A673 (cell line): ENCODE data around the gene TBX21. TPM values are rescaled to one million over a fixed set of nuclear protein-coding genes. Genes with fewer than 3 reads are reported as not detected.
A peak's percentile ranks its signal among the peaks of the same experiment; 100 is the strongest.

ENCODE experiments used
- BruUV-seq: library from RNA; stranded (reverse); fragments of 400-500 nt; replicated peaks from 2 replicates; lab custom pipeline; 2021; lab: Mats Ljungman, UMichigan
- CTCF ChIA-PET: fragments of 300-600 bp; sonication (Branson Sonifier 250); formaldehyde crosslinking; loops from one replicate; lab custom pipeline; 2022; ENCODE audit warnings: antibody characterized with exemption; lab: Charles Lee
- POLR2A ChIA-PET: fragments of 300-600 bp; sonication (Branson Sonifier 250); formaldehyde crosslinking; loops from one replicate; lab custom pipeline; 2022; ENCODE audit warnings: antibody characterized with exemption; ENCODE audit not compliant: low non-redundant PET; lab: Charles Lee
- DNase-seq: peaks from one replicate; pipeline ENCODE4 v3.0.0-alpha.2; 2015; ENCODE audit warnings: low spot score
- H3K27ac ChIP-seq: fragments of 200-600 bp; sonication (generic); 2 replicates; pipeline ENCODE4 v1.5.1; 2016; ENCODE audit warnings: mixed run types, low read depth, mild to moderate bottlenecking, mixed read lengths, antibody characterized with exemption, low read length; ENCODE audit not compliant: poor library complexity, severe bottlenecking
- H3K27me3 ChIP-seq: fragments of 200-600 bp; sonication (generic); replicated peaks from 2 replicates; pipeline ENCODE4 v1.6.1; 2017; ENCODE audit warnings: mixed run types, low read depth, mild to moderate bottlenecking, mixed read lengths, antibody characterized with exemption, low read length; ENCODE audit not compliant: insufficient read depth, poor library complexity
- H3K36me3 ChIP-seq: fragments of 200-600 bp; sonication (generic); 2 replicates; pipeline ENCODE4 v1.6.1; 2016; ENCODE audit warnings: mixed run types, mild to moderate bottlenecking, mixed read lengths, antibody characterized with exemption, low read length; ENCODE audit not compliant: insufficient read depth, poor library complexity, severe bottlenecking
- H3K4me1 ChIP-seq: fragments of 200-600 bp; sonication (generic); 2 replicates; pipeline ENCODE4 v1.6.1; 2017; ENCODE audit warnings: mixed run types, mild to moderate bottlenecking, mixed read lengths, antibody characterized with exemption, low read length; ENCODE audit not compliant: insufficient read depth, poor library complexity, severe bottlenecking
- H3K4me3 ChIP-seq: fragments of 200-600 bp; sonication (generic); 2 replicates; pipeline ENCODE4 v1.5.1; 2016; ENCODE audit warnings: low read depth, mixed run types, mild to moderate bottlenecking, mixed read lengths, low read length; ENCODE audit not compliant: poor library complexity, severe bottlenecking
- H3K9me3 ChIP-seq: fragments of 200-600 bp; sonication (generic); 2 replicates; pipeline ENCODE4 v1.6.1; 2016; ENCODE audit warnings: mixed run types, low read depth, mild to moderate bottlenecking, mixed read lengths, antibody characterized with exemption, low read length; ENCODE audit not compliant: poor library complexity, severe bottlenecking
- CTCF ChIP-seq: fragments of 300-800, 200-600 bp; sonication (generic); conservative IDR thresholded peaks from 2 replicates; pipeline ENCODE4 v1.5.1; 2017; ENCODE audit warnings: low read depth, mild to moderate bottlenecking, antibody characterized with exemption, low read length, moderate library complexity, mixed read lengths
- EZH2 ChIP-seq: fragments of 200-600 bp; sonication (generic); IDR thresholded peaks from 2 replicates; pipeline ENCODE4 v1.6.1; 2017; ENCODE audit warnings: borderline replicate concordance, low read depth, mild to moderate bottlenecking, mixed read lengths, antibody characterized with exemption, low read length; ENCODE audit not compliant: poor library complexity, severe bottlenecking
- intact Hi-C: fragments of 100-400 bp; cut with micrococcal nuclease; formaldehyde crosslinking; loops from one replicate; pipeline ENCODE4 v1.10.0; 2022; ENCODE audit not compliant: unreplicated experiment
- total RNA-seq: library from RNA; stranded (reverse); gene quantifications from 2 replicates; pipeline ENCODE4 v1.2.3, GENCODE V29; 2021

The TBX21 gene
- total RNA-seq, 1 experiment from 2014 or later = not detected

GRCh38 chr17:47774987-47775580 is 42.0 kb downstream of the TBX21 start:
- ChIA-PET POLR2A (no interaction called here), CTCF (no interaction called here)
- no peaks in the 10 kb centered on the region for H3K4me1 ChIP-seq
- DNase-seq = no peak
- H3K4me3 ChIP-seq = no peak overlapping the region
- H3K27me3 ChIP-seq = peaks cover 20% of the 10 kb centered on the region
- no peak overlapping the region for H3K27ac ChIP-seq
- intact Hi-C loops = no loop called here
- no TSS peak for BruUV-seq
- no peaks in the 10 kb centered on the region for H3K9me3 ChIP-seq
- TF ChIP-seq EZH2 (no peak), CTCF (no peak)
- no peaks in the 10 kb centered on the region for H3K36me3 ChIP-seq

GRCh38 chr17:47776330-47777197 is 43.5 kb downstream of the TBX21 start:
- no peak overlapping the region for H3K27ac ChIP-seq
- peak; percentile 51 for DNase-seq
- POLR2A ChIA-PET = no interaction called here
- no peaks in the 10 kb centered on the region for H3K36me3 ChIP-seq
- no peaks in the 10 kb centered on the region for H3K4me1 ChIP-seq
- CTCF ChIA-PET = no interaction called here
- no TSS peak for BruUV-seq
- intact Hi-C loops = no loop called here
- peaks cover 20% of the 10 kb centered on the region for H3K27me3 ChIP-seq
- H3K9me3 ChIP-seq = no peaks in the 10 kb centered on the region
- H3K4me3 ChIP-seq = no peak overlapping the region
- TF ChIP-seq CTCF = peak; percentile 63
- no peak for TF ChIP-seq EZH2

- H3K27me3 ChIP-seq = peaks cover 17% of the 10 kb centered on the region
- ChIA-PET POLR2A (no interaction called here), CTCF (no interaction called here)
- H3K4me1 ChIP-seq = no peaks in the 10 kb centered on the region
- H3K36me3 ChIP-seq = no peaks in the 10 kb centered on the region
- TF ChIP-seq EZH2 (no peak), CTCF (no peak)
- no peak for DNase-seq
- H3K4me3 ChIP-seq = no peak overlapping the region
- H3K9me3 ChIP-seq = no peaks in the 10 kb centered on the region
- BruUV-seq = no TSS peak
- no peak overlapping the region for H3K27ac ChIP-seq
- intact Hi-C loops = no loop called here
These were observed 45.2 kb downstream of the TBX21 start for GRCh38 chr17:47778184-47778635.
